NK-92 (cell line): ENCODE data around the gene RAPGEF5.

Experiments
- DNase-seq: peaks from one replicate; lab custom pipeline; 2025; ENCODE audit not compliant: unreplicated experiment; lab: John Stamatoyannopoulos, UW

The RAPGEF5 gene

GRCh38 chr7:22195397-22196172, 161.4 kb downstream of the RAPGEF5 start:
- DNase-seq = no peak

GRCh38 chr7:22194658-22195273, 162.2 kb downstream of the RAPGEF5 start:
- no peak for DNase-seq

- DNase-seq = no peak
Measured at GRCh38 chr7:22193450-22193983, 163.4 kb downstream of the RAPGEF5 start.

GRCh38 chr7:22192801-22193200, 164.2 kb downstream of the RAPGEF5 start:
- DNase-seq = no peak

GRCh38 chr7:22190736-22191135, 166.2 kb downstream of the RAPGEF5 start:
- DNase-seq = no peak

- no peak for DNase-seq
Measured at GRCh38 chr7:22189741-22190140, 167.2 kb downstream of the RAPGEF5 start.

- no peak for DNase-seq
Measured at GRCh38 chr7:22189230-22189629, 167.7 kb downstream of the RAPGEF5 start.

GRCh38 chr7:22187691-22188348, 169.1 kb downstream of the RAPGEF5 start:
- no peak for DNase-seq

- no peak for DNase-seq
Measured at GRCh38 chr7:22185559-22185958, 171.4 kb downstream of the RAPGEF5 start.

- DNase-seq = no peak
Measured at GRCh38 chr7:22184549-22185199, 172.3 kb downstream of the RAPGEF5 start.

- DNase-seq = no peak
Measured at GRCh38 chr7:22183522-22184280, 173.3 kb downstream of the RAPGEF5 start.

GRCh38 chr7:22182149-22182548, 174.8 kb downstream of the RAPGEF5 start:
- no peak for DNase-seq

- no peak for DNase-seq
Measured at GRCh38 chr7:22181663-22182062, 175.3 kb downstream of the RAPGEF5 start.

GRCh38 chr7:22179442-22179879, 177.5 kb downstream of the RAPGEF5 start:
- DNase-seq = no peak

- no peak for DNase-seq
Measured at GRCh38 chr7:22178735-22179134, 178.2 kb downstream of the RAPGEF5 start.

- DNase-seq = no peak
Measured at GRCh38 chr7:22176791-22177412, 180.1 kb downstream of the RAPGEF5 start.

- no peak for DNase-seq
Measured at GRCh38 chr7:22174574-22174953, 182.4 kb downstream of the RAPGEF5 start.

- no peak for DNase-seq
Measured at GRCh38 chr7:22173685-22174573, 183.0 kb downstream of the RAPGEF5 start.

- no peak for DNase-seq
Measured at GRCh38 chr7:22168129-22168634, 188.8 kb downstream of the RAPGEF5 start.
